Measurements from ENCODE around the gene RCAN1.

- TF ChIP-seq POLR2A (IDR thresholded peaks at IDR 0.05; ENCODE audit: extremely low read depth, insufficient read length) (no peak), CTCF (IDR thresholded peaks at IDR 0.05; ENCODE audit: low read depth, low read length) (no peak)
Observed at GRCh38 chr21:34618941-34619340, 4.0 kb upstream of the RCAN1 start.

All from NB4 (cell line).